NCI-H1436 (cell line): ENCODE measurements around the gene RHOXF1.
"Not testable (repeated sequence)": the region's sequence is repeated elsewhere in the genome, so short reads cannot be mapped to it uniquely, and the experiment has no call there.

Source experiments
- DNase-seq: peaks from one replicate; lab custom pipeline; 2025; lab: John Stamatoyannopoulos, UW

The RHOXF1 gene

GRCh38 chrX:120085553-120086185 lies 30.0 kb downstream of the RHOXF1 start:
- DNase-seq: not testable (repeated sequence)

GRCh38 chrX:120077590-120077989 lies 38.1 kb downstream of the RHOXF1 start, which contains the start of gene RHOXF2B:
TSS of gene RHOXF2B (minus strand) at chrX:120077690. CDS start at chrX:120077552, 138 bp downstream.
- not testable (repeated sequence) for DNase-seq

GRCh38 chrX:120066169-120066568 lies 49.5 kb downstream of the RHOXF1 start:
- not testable (repeated sequence) for DNase-seq
